ENCODE data around the gene COX6A2. TPM values are rescaled to one million over a fixed set of nuclear protein-coding genes. Genes with fewer than 3 reads are reported as not detected.

COX6A2 gene
- total and polyA plus RNA-seq, 10 donors, result 0.79 to 0.80 TPM; not detected in 8

GRCh38 chr16:31414706-31415105 lies 13.5 kb downstream of the COX6A2 start:
- H3K27me3 ChIP-seq (replicated peaks in 1 of 7), result peaks cover 0 to 4% (median 0%) of the 10 kb centered on the region in 7 donors
- DNase-seq, result no peak
- H3K27ac ChIP-seq, result peak overlapping the region in 2 of 8 donors; percentile 7 to 18
- intact Hi-C loops (cut with DNase I; ENCODE audit: low total_unique reads), result no loop called here
- WGBS, 5 donors, result 64 to 75% (median 72%) methylated on average over 4 of the region's 4 CpGs
- H3K9me3 ChIP-seq, result peaks cover 0 to 8% (median 2%) of the 10 kb centered on the region in 8 donors
- H3K4me1 ChIP-seq, result peaks cover 0 to 29% (median 0%) of the 10 kb centered on the region in 6 donors
- H3K4me3 ChIP-seq, result no peak overlapping the region
- H3K36me3 ChIP-seq, result no peaks in the 10 kb centered on the region
- TF ChIP-seq POLR2AphosphoS5 (IDR thresholded peaks at IDR 0.05) (peak in 1 of 3 donors; percentile 23), POLR2A (IDR thresholded peaks at IDR 0.05) (no peak)

- Histone ChIP-seq H3K27ac (peak overlapping the region in 1 of 8 donors; percentile 18), H3K27me3 (replicated peaks in 1 of 7) (peaks cover 0 to 4% (median 0%) of the 10 kb centered on the region in 7 donors), H3K4me1 (peaks cover 0 to 26% (median 0%) of the 10 kb centered on the region in 6 donors), H3K9me3 (peaks cover 0 to 8% (median 2%) of the 10 kb centered on the region in 8 donors), H3K36me3 (no peaks in the 10 kb centered on the region), H3K4me3 (no peak overlapping the region)
- intact Hi-C loops (cut with DNase I; ENCODE audit: low total_unique reads), result no loop called here
- TF ChIP-seq POLR2AphosphoS5 (IDR thresholded peaks at IDR 0.05) (no peak), POLR2A (IDR thresholded peaks at IDR 0.05) (no peak), CTCF (IDR thresholded peaks at IDR 0.05 in 8 of 11, conservative IDR thresholded peaks at IDR 0.05 in 3 of 11) (no peak)
- DNase-seq, result no peak
- 86 to 91% (median 87%) methylated on average over 4 of the region's 4 CpGs for WGBS, 5 donors
These were observed 14.2 kb downstream of the COX6A2 start for GRCh38 chr16:31413943-31414342.

- intact Hi-C loops (cut with DNase I; ENCODE audit: low total_unique reads), result no loop called here
- no peak for DNase-seq
- no peak for TF ChIP-seq POLR2AphosphoS5 (IDR thresholded peaks at IDR 0.05)
- TF ChIP-seq POLR2A (IDR thresholded peaks at IDR 0.05), result no peak
- TF ChIP-seq CTCF (IDR thresholded peaks at IDR 0.05 in 8 of 11, conservative IDR thresholded peaks at IDR 0.05 in 3 of 11), result no peak
- H3K27ac ChIP-seq, result no peak overlapping the region
- peaks cover 0 to 9% (median 0%) of the 10 kb centered on the region in 7 donors for H3K27me3 ChIP-seq (replicated peaks in 1 of 7)
- H3K36me3 ChIP-seq, result no peaks in the 10 kb centered on the region
- H3K9me3 ChIP-seq, result peaks cover 0 to 8% (median 2%) of the 10 kb centered on the region in 8 donors
- peaks cover 0 to 26% (median 0%) of the 10 kb centered on the region in 6 donors for H3K4me1 ChIP-seq
- no peak overlapping the region for H3K4me3 ChIP-seq
- 80 to 88% (median 83%) methylated on average over 5 of the region's 5 CpGs for WGBS, 5 donors
These were observed 14.8 kb downstream of the COX6A2 start for GRCh38 chr16:31413381-31413780.

GRCh38 chr16:31412750-31413149 lies 15.4 kb downstream of the COX6A2 start:
- TF ChIP-seq POLR2A (IDR thresholded peaks at IDR 0.05), result no peak
- no peak for TF ChIP-seq POLR2AphosphoS5 (IDR thresholded peaks at IDR 0.05)
- no peak for TF ChIP-seq CTCF (IDR thresholded peaks at IDR 0.05 in 8 of 11, conservative IDR thresholded peaks at IDR 0.05 in 3 of 11)
- intact Hi-C loops (cut with DNase I; ENCODE audit: low total_unique reads), result no loop called here
- WGBS, 5 donors, result 78 to 89% (median 87%) methylated on average over 9 to 10 of the region's 10 CpGs

More at GRCh38 chr16:31412750-31413149, 15.4 kb downstream of the COX6A2 start:
- Histone ChIP-seq H3K9me3 (peaks cover 0 to 6% (median 2%) of the 10 kb centered on the region in 8 donors), H3K4me1 (peaks cover 0 to 26% (median 0%) of the 10 kb centered on the region in 6 donors), H3K27ac (no peak overlapping the region), H3K36me3 (no peaks in the 10 kb centered on the region), H3K4me3 (no peak overlapping the region), H3K27me3 (replicated peaks in 1 of 7) (peaks cover 0 to 13% (median 0%) of the 10 kb centered on the region in 7 donors)
- DNase-seq, result no peak
